GM12878 (cell line): ENCODE results near the gene FBXW10B.
"Not testable (repeated sequence)": the region's sequence is repeated elsewhere in the genome, so short reads cannot be mapped to it uniquely, and the experiment has no call there.

Experiments
- SIN3A ChIP-seq: IDR thresholded peaks from 2 replicates; pipeline ENCODE4 v1.6.1; 2012; ENCODE audit warnings: low read depth, low read length, improper control_type of control experiment
- SRF ChIP-seq, 2 experiments: IDR thresholded peaks; 2 replicates each; pipeline ENCODE4 v1.6.1; 2011; ENCODE audit warnings: low read depth in 2 of 2, low read length in 2 of 2, mild to moderate bottlenecking in 1 of 2, moderate library complexity in 1 of 2

DNA sequence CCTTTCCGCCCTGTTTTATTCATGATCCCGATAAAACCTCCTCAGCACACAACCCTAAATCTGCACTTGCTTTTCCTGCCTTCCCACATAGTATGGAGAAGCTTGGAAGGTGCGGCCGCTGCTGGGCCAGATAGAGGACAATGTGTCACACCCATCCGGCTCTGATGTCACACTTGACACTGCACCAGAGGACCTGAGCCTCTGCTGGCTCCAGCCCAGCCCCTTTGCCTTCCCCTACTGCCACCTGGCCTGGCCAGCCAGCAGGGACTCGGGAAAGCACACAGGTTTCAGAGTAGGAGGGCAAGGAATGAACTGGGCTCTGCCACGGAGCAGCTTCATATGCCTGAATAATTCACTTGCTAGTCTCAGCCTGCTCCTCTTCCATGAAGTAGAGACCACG is 2.6 kb upstream of the FBXW10B start:
- not testable (repeated sequence) for TF ChIP-seq SIN3A; SRF (IDR thresholded peaks at IDR 0.05; ENCODE audit: low read depth in 2 of 2, low read length in 2 of 2)
